GM12873 (cell line): ENCODE measurements around the gene MDM1.

Experiments
- TF ChIP-seq, protein P1 (sequence below): IDR thresholded peaks from 2 replicates; pipeline ENCODE4 v1.5.1; 2012; ENCODE audit warnings: low read depth, mild to moderate bottlenecking, moderate library complexity, low read length, control low read depth; ENCODE audit not compliant: insufficient read depth; ENCODE audit errors: missing control alignments

The MDM1 gene

DNA sequence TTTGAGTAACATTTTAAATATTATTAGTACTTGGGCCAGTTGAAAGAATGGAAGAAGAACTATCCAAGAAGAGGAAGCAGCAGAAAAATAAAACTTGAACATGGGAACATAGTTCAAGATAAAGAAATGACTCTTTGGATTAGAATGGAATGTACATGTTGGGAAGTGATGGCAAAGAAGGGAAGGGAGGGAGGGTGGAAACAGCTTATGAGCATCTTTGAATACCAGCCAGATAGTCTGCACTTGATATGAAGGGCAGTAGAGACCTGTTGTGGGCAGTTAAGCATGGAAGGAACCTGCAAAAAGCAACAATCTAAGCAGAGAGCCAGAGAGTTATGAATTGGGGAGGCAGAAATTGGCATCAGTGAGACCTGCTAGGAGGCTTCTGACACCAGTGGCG is 68.8 kb downstream of the MDM1 start:
- TF ChIP-seq, protein P1, sequence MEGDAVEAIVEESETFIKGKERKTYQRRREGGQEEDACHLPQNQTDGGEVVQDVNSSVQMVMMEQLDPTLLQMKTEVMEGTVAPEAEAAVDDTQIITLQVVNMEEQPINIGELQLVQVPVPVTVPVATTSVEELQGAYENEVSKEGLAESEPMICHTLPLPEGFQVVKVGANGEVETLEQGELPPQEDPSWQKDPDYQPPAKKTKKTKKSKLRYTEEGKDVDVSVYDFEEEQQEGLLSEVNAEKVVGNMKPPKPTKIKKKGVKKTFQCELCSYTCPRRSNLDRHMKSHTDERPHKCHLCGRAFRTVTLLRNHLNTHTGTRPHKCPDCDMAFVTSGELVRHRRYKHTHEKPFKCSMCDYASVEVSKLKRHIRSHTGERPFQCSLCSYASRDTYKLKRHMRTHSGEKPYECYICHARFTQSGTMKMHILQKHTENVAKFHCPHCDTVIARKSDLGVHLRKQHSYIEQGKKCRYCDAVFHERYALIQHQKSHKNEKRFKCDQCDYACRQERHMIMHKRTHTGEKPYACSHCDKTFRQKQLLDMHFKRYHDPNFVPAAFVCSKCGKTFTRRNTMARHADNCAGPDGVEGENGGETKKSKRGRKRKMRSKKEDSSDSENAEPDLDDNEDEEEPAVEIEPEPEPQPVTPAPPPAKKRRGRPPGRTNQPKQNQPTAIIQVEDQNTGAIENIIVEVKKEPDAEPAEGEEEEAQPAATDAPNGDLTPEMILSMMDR = no peak

- TF ChIP-seq, protein P1 = no peak
Observed at GRCh38 chr12:68261896-68262295, 70.3 kb downstream of the MDM1 start.

DNA sequence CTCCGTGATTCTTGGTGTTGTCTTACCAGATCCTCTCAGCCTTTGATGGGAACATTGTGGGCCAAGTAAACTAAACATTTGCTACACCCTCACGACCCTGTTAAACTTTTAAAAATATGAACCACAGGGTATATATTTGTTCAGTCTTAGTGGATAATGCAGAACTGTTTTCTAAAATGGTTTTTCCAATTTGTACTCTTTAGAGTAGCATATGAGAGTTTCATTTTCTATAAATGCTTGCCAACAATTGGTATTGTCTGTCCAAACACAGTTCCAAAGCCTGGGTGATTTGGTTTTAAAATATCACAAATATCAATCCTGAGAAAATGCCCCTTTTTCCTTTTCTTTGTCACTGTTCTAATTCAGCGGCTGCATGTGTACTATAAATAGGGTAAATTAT is 72.0 kb downstream of the MDM1 start:
- TF ChIP-seq, protein P1 = no peak

GRCh38 chr12:68259318-68259940 is 72.7 kb downstream of the MDM1 start:
- TF ChIP-seq, protein P1 = no peak

GRCh38 chr12:68253504-68253903 is 78.7 kb downstream of the MDM1 start, which contains the start of gene IL22:
IL22 (minus strand) TSS chr12:68253604; CDS start chr12:68253448, 156 bp downstream.
- TF ChIP-seq, protein P1 = no peak

DNA sequence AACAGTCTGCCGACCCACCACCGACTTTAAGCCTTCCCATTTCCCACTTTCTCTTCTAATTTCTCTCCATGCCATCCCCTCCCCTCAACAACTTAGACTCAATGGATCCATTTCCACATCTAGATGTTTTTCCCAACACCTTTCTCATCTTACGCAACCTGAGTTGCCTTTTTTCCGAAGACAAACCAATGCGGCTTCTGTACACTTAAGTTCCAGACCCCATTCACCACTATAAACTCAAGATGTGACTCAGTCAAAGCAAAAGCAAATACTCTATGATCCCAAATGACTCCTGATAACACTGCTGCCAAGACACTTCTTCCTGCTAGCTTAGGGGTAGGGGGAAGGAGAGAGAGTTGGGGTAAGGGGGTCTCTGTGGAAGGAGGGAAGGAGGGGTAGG is 80.1 kb downstream of the MDM1 start:
- TF ChIP-seq, protein P1 = no peak

- TF ChIP-seq, protein P1 = no peak
Observed at GRCh38 chr12:68250454-68250853, 81.7 kb downstream of the MDM1 start.
